Stimulated activated CD8-positive, alpha-beta memory T cell treated with anti-CD3 and anti-CD28 coated beads, Interleukin-15, amount 100 ng/mL, for 1 hour (primary cell): ENCODE data around the gene CSMD2.

Experiments used
- DNase-seq: peaks from one replicate; pipeline ENCODE4 v3.0.0-alpha.2; 2020; ENCODE audit warnings: low read depth

The CSMD2 gene

GRCh38 chr1:33899746-33900145 is 265.3 kb downstream of the CSMD2 start:
- DNase-seq = no peak

GRCh38 chr1:33898881-33899280 is 266.1 kb downstream of the CSMD2 start:
- no peak for DNase-seq

GRCh38 chr1:33898406-33898805 is 266.6 kb downstream of the CSMD2 start:
- no peak for DNase-seq

- DNase-seq = no peak
These were observed 267.8 kb downstream of the CSMD2 start for GRCh38 chr1:33897092-33897725.

GRCh38 chr1:33895976-33896375 is 269.1 kb downstream of the CSMD2 start:
- no peak for DNase-seq

- DNase-seq = no peak
These were observed 269.6 kb downstream of the CSMD2 start for GRCh38 chr1:33895396-33895795.

- DNase-seq = no peak
These were observed 271.7 kb downstream of the CSMD2 start for GRCh38 chr1:33893147-33893830.

- DNase-seq = no peak
These were observed 278.5 kb downstream of the CSMD2 start for GRCh38 chr1:33886496-33886895.

GRCh38 chr1:33880305-33880704 is 284.7 kb downstream of the CSMD2 start:
- DNase-seq = no peak

- DNase-seq = no peak
These were observed 286.6 kb downstream of the CSMD2 start for GRCh38 chr1:33878392-33878791.

GRCh38 chr1:33876970-33877650 is 287.9 kb downstream of the CSMD2 start:
- DNase-seq = no peak

GRCh38 chr1:33875862-33876261 is 289.2 kb downstream of the CSMD2 start:
- no peak for DNase-seq

GRCh38 chr1:33874636-33875035 is 290.4 kb downstream of the CSMD2 start:
- DNase-seq = no peak

GRCh38 chr1:33872683-33873082 is 292.3 kb downstream of the CSMD2 start:
- no peak for DNase-seq

- no peak for DNase-seq
These were observed 292.8 kb downstream of the CSMD2 start for GRCh38 chr1:33872275-33872674.

GRCh38 chr1:33867684-33868083 is 297.3 kb downstream of the CSMD2 start:
- DNase-seq = no peak

- DNase-seq = no peak
These were observed 298.7 kb downstream of the CSMD2 start for GRCh38 chr1:33866281-33866680.

GRCh38 chr1:33864460-33865389 is 300.3 kb downstream of the CSMD2 start:
- DNase-seq = no peak

- no peak for DNase-seq
These were observed 301.3 kb downstream of the CSMD2 start, which contains the start of gene HMGB4 for GRCh38 chr1:33863779-33864178. Gene HMGB4 (plus strand): TSS chr1:33864079. CDS start chr1:33864192, 113 bp downstream.

GRCh38 chr1:33860671-33861070 is 304.4 kb downstream of the CSMD2 start:
- no peak for DNase-seq

- DNase-seq = no peak
These were observed 310.9 kb downstream of the CSMD2 start for GRCh38 chr1:33854091-33854490.

GRCh38 chr1:33853431-33853830 is 311.6 kb downstream of the CSMD2 start:
- DNase-seq = no peak
